Stimulated activated CD8-positive, alpha-beta memory T cell treated with anti-CD3 and anti-CD28 coated beads, Interleukin-12 subunit alpha, Interleukin-12 subunit beta, amount 100 ng/mL, for 4 hours (primary cell): ENCODE results near the gene PLXNA3.

ENCODE experiments used
- DNase-seq: peaks from one replicate; pipeline ENCODE4 v3.0.0-alpha.2; 2020; ENCODE audit warnings: low read depth

PLXNA3 gene

DNA sequence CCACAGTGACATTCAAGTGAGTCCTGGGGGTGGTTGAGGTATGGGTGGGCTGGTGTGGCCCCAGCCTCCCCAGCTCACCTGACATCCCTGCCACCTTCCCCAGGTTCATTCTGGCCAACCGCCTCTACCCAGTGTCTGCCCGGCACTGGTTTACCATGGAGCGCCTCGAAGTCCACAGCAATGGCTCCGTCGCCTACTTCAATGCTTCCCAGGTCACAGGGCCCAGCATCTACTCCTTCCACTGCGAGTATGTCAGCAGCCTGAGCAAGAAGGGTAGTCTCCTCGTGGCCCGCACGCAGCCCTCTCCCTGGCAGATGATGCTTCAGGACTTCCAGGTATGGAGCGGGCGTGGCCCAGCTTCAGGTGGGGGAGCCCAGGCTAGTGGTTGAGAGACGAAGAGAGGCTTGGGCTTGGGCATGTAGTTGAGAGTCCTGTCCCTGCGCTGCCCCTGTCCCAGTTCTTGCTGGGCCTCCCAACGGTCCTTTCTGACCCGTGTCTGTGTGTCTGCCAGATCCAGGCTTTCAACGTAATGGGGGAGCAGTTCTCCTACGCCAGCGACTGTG, 22.8 kb upstream of the PLXNA3 start:
- DNase-seq = no peak

GRCh38 chrX:154436374-154436982, 21.6 kb upstream of the PLXNA3 start:
- peak; percentile 34 for DNase-seq

DNA sequence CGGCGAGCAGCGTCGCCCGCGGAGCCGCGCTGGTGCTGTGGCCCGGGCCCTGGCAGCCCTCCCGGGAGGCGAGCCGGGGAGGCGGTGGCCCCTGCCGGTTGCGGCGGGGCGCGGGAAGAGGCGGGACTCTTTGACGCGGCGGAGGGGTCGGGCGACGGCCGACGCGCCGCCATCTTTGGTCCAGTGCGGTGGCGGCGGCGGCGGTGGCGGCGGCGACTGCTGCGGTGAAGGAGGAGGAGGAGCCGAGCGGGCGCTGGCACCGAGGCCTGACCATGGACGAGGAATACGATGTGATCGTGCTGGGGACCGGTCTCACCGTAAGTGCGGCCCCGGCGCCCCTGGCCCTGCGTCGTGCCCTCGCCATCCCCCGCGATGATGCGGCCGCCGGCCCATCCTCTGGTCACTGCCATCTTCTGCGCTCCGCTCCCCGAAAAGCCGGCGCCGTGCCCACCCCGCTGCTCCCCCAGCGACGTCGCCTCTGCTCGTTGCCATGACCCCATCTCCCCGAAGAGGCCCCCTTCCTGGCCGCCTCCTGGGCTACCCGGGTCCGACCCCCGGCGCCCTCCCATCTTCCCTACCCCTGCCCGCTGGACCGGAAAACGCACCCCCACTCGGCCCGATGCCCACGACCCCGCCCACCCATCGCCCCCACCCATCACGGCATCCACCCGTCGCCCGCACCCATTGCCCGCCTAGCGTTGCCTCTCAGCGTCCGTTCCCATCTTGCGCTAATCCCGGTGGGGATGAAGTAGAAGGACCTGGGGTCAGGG, 20.9 kb upstream of the PLXNA3 start, which contains the start of gene GDI1:
Gene GDI1, plus strand, starts transcription at position 172 of the 770 bp plus-strand sequence. Its CDS starts 101 bp downstream, at position 273.
- peak; percentile 28 for DNase-seq

DNA sequence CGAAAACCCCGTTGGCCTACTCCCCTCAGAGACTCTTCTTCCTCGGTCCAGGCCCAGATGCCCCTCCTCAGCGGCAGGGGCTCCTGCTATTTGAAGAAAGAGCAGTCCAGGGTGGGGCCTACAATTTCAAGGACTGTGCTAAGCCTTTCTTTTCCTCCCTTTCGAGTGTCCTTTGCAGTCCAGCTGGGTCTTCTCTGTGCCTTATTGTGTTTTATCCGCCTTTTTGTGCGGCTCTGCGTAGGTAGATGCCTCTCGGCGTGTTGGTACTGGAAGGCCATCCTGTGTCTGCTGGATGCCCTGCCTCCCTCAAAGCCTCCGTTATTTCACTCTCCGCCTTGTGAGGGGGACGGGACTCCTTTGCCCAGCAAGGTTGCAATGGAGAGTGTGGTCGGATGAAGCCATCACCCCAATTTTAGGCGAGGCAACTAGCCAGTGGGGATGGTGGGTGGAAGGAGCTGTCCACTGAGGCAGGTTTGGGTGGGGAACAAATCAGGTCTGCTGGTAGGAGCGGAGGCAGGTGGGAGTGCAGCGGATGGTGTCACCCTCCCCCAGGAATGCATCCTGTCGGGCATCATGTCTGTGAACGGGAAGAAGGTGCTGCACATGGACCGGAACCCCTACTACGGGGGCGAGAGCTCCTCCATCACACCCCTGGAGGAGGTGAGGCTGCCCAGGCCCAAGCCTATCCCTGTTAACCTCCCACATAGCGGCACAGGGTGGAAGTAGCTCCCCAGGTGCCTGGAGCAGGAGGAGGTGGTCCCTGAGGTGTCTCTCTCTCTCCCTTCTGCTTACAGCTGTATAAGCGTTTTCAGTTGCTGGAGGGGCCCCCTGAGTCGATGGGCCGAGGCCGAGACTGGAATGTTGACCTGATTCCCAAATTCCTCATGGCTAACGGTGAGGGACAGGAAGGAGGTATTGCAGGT, 19.8 kb upstream of the PLXNA3 start:
- DNase-seq = no peak

DNA sequence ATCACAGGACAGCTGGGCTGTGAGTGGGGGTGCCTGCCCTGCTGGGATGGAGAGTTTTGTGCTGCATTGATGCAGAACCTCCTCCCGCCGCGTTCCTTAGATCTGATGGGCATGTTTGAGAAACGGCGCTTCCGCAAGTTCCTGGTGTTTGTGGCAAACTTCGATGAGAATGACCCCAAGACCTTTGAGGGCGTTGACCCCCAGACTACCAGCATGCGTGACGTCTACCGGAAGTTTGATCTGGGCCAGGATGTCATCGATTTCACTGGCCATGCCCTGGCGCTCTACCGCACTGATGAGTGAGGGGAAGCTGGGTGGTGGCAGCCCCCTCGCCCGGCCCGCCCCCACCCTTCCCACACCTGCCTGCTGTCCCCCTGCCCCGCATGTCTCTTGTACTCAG, 18.2 kb upstream of the PLXNA3 start:
- DNase-seq = no peak

GRCh38 chrX:154440623-154441357, 17.3 kb upstream of the PLXNA3 start:
- DNase-seq = no peak

- DNase-seq = no peak
Measured at GRCh38 chrX:154441564-154441963, 16.5 kb upstream of the PLXNA3 start.

GRCh38 chrX:154441984-154442707, 15.9 kb upstream of the PLXNA3 start:
- no peak for DNase-seq

DNA sequence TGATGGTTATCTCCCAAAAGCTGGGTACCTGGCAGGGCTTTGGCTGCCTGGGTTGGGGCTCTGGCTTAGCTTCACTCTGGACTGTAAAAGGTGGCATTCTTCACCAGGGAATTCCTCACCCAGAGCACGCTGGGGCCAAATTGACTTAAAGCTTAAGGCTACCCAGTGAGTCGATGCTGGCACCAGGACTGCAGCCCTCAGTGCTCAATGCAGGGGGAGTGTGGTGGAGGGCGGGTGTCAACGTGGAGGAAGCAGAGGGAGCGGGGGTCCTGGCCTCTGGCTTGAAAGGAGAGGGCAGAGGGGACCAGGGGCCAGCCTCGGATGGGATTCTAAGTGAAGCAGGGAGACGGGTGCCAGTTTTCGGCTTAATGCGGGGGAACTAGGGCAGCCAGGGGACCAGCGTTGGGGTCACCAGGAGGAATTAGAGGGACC, 14.6 kb upstream of the PLXNA3 start:
- no peak for DNase-seq

DNA sequence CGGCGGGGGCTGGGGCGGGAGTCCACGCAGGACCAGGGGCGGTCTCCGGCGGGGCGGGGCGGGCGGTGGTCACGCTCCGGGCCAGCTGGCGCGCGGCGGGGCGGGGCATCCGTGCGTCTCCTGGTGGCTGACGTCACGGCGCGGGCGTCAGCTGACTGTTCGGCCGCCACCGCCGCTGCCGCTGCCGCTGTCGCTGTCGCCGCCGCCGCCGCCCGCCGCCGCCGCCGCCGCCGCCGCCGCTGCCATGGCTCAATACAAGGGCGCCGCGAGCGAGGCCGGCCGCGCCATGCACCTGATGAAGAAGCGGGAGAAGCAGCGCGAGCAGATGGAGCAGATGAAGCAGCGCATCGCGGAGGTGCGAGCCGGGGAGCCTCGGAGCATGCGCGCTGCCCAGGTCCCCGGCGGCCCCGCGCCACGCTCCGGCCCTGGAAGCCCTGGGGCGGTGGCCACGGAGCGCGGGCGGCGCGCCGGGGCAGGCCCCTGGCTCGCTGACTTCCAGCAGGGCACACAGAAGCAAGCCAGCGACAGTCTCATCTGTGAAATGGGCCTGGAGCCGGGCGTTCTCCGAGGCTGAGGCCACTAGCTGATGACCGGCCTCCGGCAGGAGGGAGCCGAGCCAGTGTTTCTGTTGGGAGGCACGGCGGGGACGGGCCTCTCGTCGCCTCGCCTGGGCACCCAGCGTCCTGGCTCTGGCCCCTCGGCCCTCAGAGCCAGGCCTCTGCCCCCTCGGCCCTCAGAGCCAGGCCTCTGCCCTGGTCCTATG, 13.9 kb upstream of the PLXNA3 start, which contains the start of gene FAM50A:
Gene FAM50A, plus strand, starts transcription at position 150 of the 763 bp plus-strand sequence. Its CDS starts 95 bp downstream, at position 245.
- peak; percentile 53 for DNase-seq

GRCh38 chrX:154444755-154445246, 13.3 kb upstream of the PLXNA3 start:
- DNase-seq = no peak

GRCh38 chrX:154445776-154446175, 12.3 kb upstream of the PLXNA3 start:
- no peak for DNase-seq

DNA sequence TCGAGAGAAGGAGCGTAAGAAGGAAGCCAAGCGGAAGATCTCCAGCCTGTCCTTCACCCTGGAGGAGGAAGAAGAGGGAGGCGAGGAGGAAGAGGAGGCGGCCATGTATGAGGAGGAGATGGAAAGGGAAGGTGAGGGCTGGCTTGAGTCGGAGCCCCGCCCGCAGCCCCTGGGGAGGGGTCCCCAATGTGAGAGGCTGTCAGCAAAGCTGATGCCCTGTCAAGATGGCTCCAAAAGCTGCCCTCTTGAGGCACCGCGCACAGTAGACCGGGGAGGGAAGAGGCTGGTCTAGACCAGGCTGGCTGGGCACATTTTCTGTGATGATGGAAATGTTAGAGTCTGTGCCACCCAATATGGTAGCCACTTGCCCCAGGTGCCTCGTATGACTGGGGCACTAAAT, 11.7 kb upstream of the PLXNA3 start:
- DNase-seq = no peak

DNA sequence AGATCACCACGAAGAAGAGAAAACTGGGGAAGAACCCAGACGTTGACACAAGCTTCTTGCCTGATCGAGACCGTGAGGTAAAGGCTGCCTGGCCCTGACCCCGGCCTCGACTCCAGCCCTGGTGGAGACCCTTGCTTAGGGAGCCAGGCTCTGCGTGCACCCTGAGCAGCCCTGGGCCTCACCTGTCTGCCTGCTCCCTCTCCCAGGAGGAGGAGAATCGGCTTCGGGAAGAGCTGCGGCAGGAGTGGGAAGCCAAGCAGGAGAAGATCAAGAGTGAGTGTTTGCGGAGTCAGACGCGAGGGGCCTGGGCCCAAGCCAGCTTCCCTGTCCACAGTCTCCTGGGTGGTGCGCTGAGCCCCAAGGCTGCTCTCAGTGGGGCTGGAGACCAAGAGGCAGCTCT, 9.6 kb upstream of the PLXNA3 start:
- no peak for DNase-seq

DNA sequence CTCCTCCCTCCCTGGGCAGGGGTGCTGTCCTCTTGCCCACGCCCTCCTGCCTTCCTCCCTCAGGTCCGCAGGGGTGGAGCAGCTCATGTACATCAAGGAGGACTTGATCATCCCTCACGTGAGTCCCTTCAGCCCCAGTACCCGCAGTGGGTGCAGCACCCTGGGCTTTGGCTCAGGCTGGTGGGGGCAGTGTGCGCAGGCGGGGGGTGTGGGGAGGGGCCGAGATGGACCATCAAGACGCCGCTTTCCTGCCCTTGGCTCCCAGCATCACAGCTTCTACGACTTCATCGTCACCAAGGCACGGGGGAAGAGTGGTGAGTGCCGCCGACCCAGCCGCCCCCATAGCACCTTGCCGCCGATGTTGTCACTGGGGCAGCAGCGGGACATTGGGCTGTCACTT, 8.5 kb upstream of the PLXNA3 start:
- no peak for DNase-seq

DNA sequence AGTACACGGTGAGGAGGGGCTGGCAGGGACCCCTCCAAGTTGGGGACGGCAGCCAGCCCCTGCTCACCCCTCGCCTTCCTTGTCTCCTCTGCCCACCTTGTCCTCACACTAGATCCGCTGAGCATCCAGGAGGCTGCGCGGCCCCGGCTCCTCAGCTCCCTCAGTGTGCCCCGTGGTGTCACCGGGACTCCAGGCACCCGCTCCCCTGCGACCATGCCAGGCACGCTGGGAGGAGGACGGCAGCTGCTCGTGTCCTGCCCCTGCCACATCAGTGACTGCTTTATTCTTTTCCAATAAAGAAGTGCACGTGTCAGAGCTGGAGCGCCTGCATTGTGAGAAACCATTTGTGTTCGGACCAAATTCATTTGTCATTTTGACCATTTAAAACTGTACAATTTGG, 7.8 kb upstream of the PLXNA3 start:
- DNase-seq = no peak

DNA sequence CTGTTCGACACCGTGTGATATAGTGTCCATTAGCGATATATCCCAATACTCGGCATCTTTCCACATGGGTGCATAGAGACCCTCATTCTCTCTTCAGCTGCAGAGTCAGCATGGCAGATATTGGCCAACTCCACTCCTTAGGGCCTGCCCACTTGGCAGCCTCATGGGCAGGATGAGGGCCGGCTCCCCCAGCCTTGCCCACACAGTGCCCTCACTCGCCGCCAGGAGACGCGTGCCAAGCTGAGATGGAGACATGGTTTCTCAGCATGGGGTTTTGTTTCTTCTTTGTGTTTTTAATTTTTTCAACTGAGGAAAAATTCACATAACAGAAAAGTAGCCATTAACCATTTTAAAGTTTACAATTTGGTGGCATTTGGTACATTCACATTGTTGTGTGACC, 5.3 kb upstream of the PLXNA3 start:
- DNase-seq = no peak

GRCh38 chrX:154457491-154458115, 478 bp upstream of the PLXNA3 start:
- peak; percentile 39 for DNase-seq
